CD8-positive, alpha-beta memory T cell (primary cell): Measurements from ENCODE around the gene NFIX. TPM values are rescaled to one million over a fixed set of nuclear protein-coding genes. Genes with fewer than 3 reads are reported as not detected.

Experiments used
- CTCF ChIA-PET: fragments of 350-600 bp; sonication (Branson Sonifier 250); formaldehyde crosslinking; loops from one replicate; lab custom pipeline; 2021; ENCODE audit warnings: antibody characterized with exemption; lab: Charles Lee
- POLR2A ChIA-PET: fragments of 350-600 bp; sonication (Branson Sonifier 250); formaldehyde crosslinking; loops from one replicate; lab custom pipeline; 2021; ENCODE audit warnings: antibody characterized with exemption; lab: Charles Lee
- DNase-seq, 5 donors: peaks; one replicate each; pipeline versions ENCODE4 v3.0.0 to v3.0.0-alpha.2; 2020 to 2022; ENCODE audit warnings: mixed read lengths in 1 of 5
- H3K27ac ChIP-seq: one replicate; pipeline ENCODE4 v1.7.0; 2013; ENCODE audit warnings: low read depth, mild to moderate bottlenecking, low read length, moderate library complexity
- H3K27me3 ChIP-seq: 2 replicates; pipeline ENCODE4 v1.7.0; 2013; ENCODE audit warnings: low read length, mild to moderate bottlenecking; ENCODE audit not compliant: insufficient read depth, poor library complexity, severe bottlenecking
- H3K36me3 ChIP-seq: 2 replicates; pipeline ENCODE4 v1.7.0; 2013; ENCODE audit warnings: mild to moderate bottlenecking, low read length, moderate library complexity; ENCODE audit not compliant: insufficient read depth
- H3K4me1 ChIP-seq: 2 replicates; pipeline ENCODE4 v1.7.0; 2013; ENCODE audit warnings: mild to moderate bottlenecking, low read length, moderate library complexity; ENCODE audit not compliant: insufficient read depth
- H3K4me3 ChIP-seq: 2 replicates; pipeline ENCODE4 v1.7.0; 2013; ENCODE audit warnings: mild to moderate bottlenecking, low read length
- H3K9me3 ChIP-seq: 2 replicates; pipeline ENCODE4 v1.7.0; 2013; ENCODE audit warnings: mild to moderate bottlenecking, low read length
- H3K27ac Mint-ChIP-seq, 8 donors: one replicate each; pipeline ENCODE4 v1.8.0; 2020 to 2021; ENCODE audit warnings: mixed read lengths in 8 of 8, mild to moderate bottlenecking in 6 of 8, inconsistent platforms in 3 of 8, moderate library complexity in 3 of 8
- H3K27me3 Mint-ChIP-seq, 2 donors: one replicate each; pipeline ENCODE4 v1.8.0; 2020 to 2021; ENCODE audit warnings: mixed read lengths in 2 of 2, mild to moderate bottlenecking in 1 of 2, moderate library complexity in 1 of 2
- H3K36me3 Mint-ChIP-seq, 3 donors: one replicate each; pipeline ENCODE4 v1.8.0; 2020 to 2021; ENCODE audit warnings: mixed read lengths in 3 of 3, inconsistent platforms in 1 of 3, mild to moderate bottlenecking in 1 of 3
- H3K4me1 Mint-ChIP-seq, 3 donors: one replicate each; pipeline ENCODE4 v1.8.0; 2020 to 2021; ENCODE audit warnings: mixed read lengths in 3 of 3, inconsistent platforms in 1 of 3, mild to moderate bottlenecking in 1 of 3
- H3K4me3 Mint-ChIP-seq, 7 donors: one replicate each; pipeline ENCODE4 v1.8.0; 2020 to 2021; ENCODE audit warnings: mixed read lengths in 7 of 7, mild to moderate bottlenecking in 6 of 7, moderate library complexity in 4 of 7, inconsistent platforms in 2 of 7
- H3K9me3 Mint-ChIP-seq, 5 donors: one replicate each; pipeline ENCODE4 v1.8.0; 2020 to 2022; ENCODE audit warnings: mixed read lengths in 5 of 5, mild to moderate bottlenecking in 3 of 5, moderate library complexity in 2 of 5, inconsistent platforms in 1 of 5
- polyA plus RNA-seq: library from polyadenylated mRNA; unstranded; fragments of 300-500 nt; fragmentation: Illumina TruSeq; gene quantifications from one replicate; pipeline ENCODE4 v1.2.3, GENCODE V29; 2021
- total RNA-seq, 2 experiments: library from RNA; stranded (reverse); gene quantifications; one replicate each; pipeline ENCODE4 v1.2.3, GENCODE V29; 2021

NFIX gene
- total and polyA plus RNA-seq, 3 experiments from 2014 or later, result 0.94 to 2.8 (median 2.3) TPM

DNA sequence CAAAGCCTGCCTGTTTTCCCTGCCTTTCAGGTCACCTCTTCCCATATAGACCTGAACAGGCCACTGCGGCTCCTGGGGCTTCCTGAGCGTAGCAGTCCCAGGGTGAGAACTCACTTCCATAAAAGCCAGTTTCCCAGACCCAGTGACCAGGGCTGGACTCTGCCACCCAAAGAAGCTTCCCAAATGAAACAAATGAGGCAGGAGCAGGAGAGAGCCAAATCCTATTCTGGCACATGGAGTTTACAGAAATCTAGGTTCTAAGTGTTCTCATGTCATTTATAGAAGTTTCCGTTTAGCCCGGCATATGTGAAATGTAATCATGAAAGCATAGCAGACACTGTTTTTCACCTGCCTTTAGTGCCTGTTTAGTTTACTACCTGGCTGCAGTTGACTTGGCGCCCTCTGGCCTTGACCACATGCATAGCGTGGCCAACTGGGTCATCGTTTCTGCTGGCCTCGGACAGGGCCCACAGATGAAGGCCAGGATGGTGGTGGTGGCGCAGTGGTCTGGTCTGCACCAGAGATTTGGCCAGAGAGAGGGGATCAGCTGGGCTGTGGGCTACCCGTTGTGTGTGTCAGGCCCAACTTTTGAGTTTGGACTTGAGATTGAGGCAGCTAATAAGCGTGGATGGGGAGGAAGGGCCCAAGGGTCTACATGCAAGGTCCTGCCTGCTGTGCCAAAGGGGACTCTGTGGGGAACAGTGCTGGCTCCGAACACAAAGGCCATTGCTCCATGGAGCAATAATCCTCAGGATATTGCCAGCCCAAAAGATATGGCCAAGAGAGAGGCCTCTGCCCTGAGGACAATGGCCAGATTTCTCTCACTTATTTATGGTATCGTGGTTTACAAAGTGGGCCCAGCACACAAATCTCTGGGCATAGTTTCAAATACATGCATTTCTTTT, 43.3 kb downstream of the NFIX start:
- Histone ChIP-seq H3K4me1 (peaks cover 9% of the 10 kb centered on the region), H3K27me3 (no peaks in the 10 kb centered on the region), H3K27ac (no peak overlapping the region), H3K9me3 (no peaks in the 10 kb centered on the region), H3K36me3 (no peaks in the 10 kb centered on the region), H3K4me3 (no peak overlapping the region)
- no peak overlapping the region for H3K4me3 Mint-ChIP-seq
- ChIA-PET CTCF (no interaction called here), POLR2A (no interaction called here)
- H3K36me3 Mint-ChIP-seq, result no peaks in the 10 kb centered on the region
- peak overlapping the region in 1 of 8 donors; percentile 23 for H3K27ac Mint-ChIP-seq
- peaks cover 0 to 16% of the 10 kb centered on the region in 2 donors for H3K27me3 Mint-ChIP-seq
- no peak for DNase-seq
- no peaks in the 10 kb centered on the region for H3K9me3 Mint-ChIP-seq
- peaks cover 9 to 13% (median 11%) of the 10 kb centered on the region in 3 donors for H3K4me1 Mint-ChIP-seq

DNA sequence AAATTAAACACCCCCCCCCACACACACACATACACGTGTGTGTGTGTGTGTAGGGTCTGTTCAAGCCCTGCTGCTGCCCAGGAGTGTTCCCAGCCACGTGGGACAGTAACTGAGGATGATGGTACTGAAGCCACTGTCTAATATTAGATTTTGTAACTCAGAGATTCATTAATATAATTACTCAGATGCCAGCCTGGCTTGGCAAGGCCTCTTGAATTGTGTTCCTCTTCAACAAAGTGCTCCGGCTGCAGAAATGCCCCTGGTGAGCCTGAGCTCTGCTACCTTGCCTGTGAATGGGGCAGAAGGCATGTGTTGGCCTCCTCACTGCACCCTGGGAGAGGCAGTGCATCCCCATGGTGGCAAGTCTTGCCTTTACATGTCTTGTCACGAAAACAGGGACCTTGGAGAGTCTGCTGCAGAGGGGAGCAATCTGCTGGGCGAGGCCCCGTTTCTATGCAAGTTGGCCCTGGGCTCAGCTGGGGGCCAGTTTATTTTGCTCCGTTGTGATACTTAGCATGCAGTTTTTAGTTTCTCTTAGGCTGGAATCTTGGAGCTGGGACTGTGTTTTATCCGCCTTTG, 44.0 kb downstream of the NFIX start:
- POLR2A ChIA-PET, result no interaction called here
- no peak overlapping the region for H3K27ac ChIP-seq
- no peaks in the 10 kb centered on the region for H3K36me3 ChIP-seq
- H3K9me3 ChIP-seq, result no peaks in the 10 kb centered on the region
- H3K27me3 ChIP-seq, result no peaks in the 10 kb centered on the region
- peaks cover 15% of the 10 kb centered on the region for H3K4me1 ChIP-seq
- DNase-seq, result no peak
- Mint-ChIP-seq H3K4me3 (no peak overlapping the region), H3K4me1 (peaks cover 16 to 18% (median 17%) of the 10 kb centered on the region in 3 donors), H3K9me3 (no peaks in the 10 kb centered on the region), H3K27me3 (peaks cover 2 to 13% of the 10 kb centered on the region in 2 donors), H3K36me3 (no peaks in the 10 kb centered on the region), H3K27ac (peak overlapping the region in 2 of 8 donors; percentile 15 to 65)
- no peak overlapping the region for H3K4me3 ChIP-seq
- CTCF ChIA-PET, result interaction anchor here (1.4 to 2.5 kb wide), 2 partner anchors 22 to 62 kb away, joined by 3 to 6 read pairs; no protein-coding TSS in a partner anchor

DNA sequence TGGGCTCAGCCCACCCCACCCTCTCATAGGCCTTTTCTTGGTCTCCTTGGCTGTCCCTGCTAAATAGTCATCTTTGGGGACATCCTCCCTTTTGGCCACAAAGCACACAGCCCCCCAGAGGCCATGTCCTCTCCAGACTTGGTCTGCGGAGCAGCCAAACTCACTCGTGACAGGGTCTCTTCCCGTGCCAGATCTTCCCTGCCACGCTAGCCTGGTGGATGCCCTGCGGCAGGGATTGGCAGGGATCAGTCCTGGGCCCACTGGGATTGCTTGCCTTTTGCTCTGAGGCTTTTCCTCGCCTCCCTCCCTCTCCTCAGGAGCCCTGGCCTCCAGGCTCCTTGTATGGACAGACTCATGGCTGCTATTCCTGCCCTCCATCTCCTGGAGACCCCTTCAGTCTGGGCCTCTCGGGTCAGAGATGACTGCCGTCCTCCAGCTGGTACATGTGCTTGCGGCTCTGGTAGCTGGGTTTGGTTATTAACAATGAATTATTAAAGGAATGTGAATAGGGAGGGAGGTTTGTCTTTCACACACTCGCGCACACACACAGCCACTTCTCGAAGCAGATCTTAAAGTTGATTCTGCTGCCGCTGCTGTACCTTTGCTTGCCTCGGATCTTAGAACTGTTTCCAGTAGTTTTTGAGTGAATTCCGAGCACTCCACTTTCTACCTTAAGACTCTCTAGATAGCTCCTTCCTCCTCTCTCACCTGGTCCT, 45.1 kb downstream of the NFIX start:
- Histone ChIP-seq H3K4me3 (no peak overlapping the region), H3K27me3 (no peaks in the 10 kb centered on the region), H3K4me1 (peaks cover 26% of the 10 kb centered on the region)

DNA sequence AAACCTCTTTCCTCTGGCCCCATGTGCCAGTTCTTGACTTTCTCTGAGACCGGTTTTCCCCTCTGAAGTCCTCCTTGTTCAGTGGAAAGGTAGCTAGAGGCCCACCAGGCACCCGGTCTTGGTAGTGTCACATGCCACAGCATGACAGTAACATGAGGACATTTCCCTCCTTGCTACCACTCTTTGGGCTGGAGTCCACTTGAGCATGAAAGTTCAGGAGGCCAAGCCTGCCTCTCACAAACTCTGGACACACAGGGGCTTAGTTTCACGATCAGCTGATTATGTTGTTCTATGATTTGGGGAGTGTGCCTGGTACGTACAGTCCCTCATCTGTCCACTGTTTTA, 45.6 kb downstream of the NFIX start:
- DNase-seq, result no peak
- H3K36me3 ChIP-seq, result no peaks in the 10 kb centered on the region
- H3K9me3 ChIP-seq, result no peaks in the 10 kb centered on the region
- H3K4me1 ChIP-seq, result peaks cover 31% of the 10 kb centered on the region
- H3K27me3 ChIP-seq, result no peaks in the 10 kb centered on the region
- ChIA-PET CTCF (interaction anchor here (1.4 to 2.5 kb wide), 2 partner anchors 20 to 64 kb away, joined by 3 to 6 read pairs; no protein-coding TSS in a partner anchor), POLR2A (no interaction called here)
- peaks cover 28 to 33% (median 30%) of the 10 kb centered on the region in 3 donors for H3K4me1 Mint-ChIP-seq
- H3K27me3 Mint-ChIP-seq, result peaks cover 2 to 12% of the 10 kb centered on the region in 2 donors
- H3K4me3 ChIP-seq, result no peak overlapping the region
- no peak overlapping the region for H3K4me3 Mint-ChIP-seq
- H3K27ac Mint-ChIP-seq, result peak overlapping the region in 3 of 8 donors; percentile 11 to 82 (median 79)
- no peak overlapping the region for H3K27ac ChIP-seq
- H3K9me3 Mint-ChIP-seq, result no peaks in the 10 kb centered on the region
- no peaks in the 10 kb centered on the region for H3K36me3 Mint-ChIP-seq

More for the DNA sequence above, 45.1 kb downstream of the NFIX start:
- DNase-seq, result no peak
- Histone ChIP-seq H3K9me3 (no peaks in the 10 kb centered on the region), H3K27ac (no peak overlapping the region), H3K36me3 (no peaks in the 10 kb centered on the region)
- ChIA-PET CTCF (interaction anchor here (1.4 to 2.5 kb wide), 2 partner anchors 21 to 63 kb away, joined by 3 to 6 read pairs; no protein-coding TSS in a partner anchor), POLR2A (no interaction called here)
- Mint-ChIP-seq H3K9me3 (no peaks in the 10 kb centered on the region), H3K27ac (peak overlapping the region in 3 of 8 donors; percentile 11 to 82 (median 79)), H3K4me1 (peaks cover 27 to 29% (median 28%) of the 10 kb centered on the region in 3 donors), H3K36me3 (no peaks in the 10 kb centered on the region), H3K27me3 (peaks cover 2 to 13% of the 10 kb centered on the region in 2 donors), H3K4me3 (no peak overlapping the region)

DNA sequence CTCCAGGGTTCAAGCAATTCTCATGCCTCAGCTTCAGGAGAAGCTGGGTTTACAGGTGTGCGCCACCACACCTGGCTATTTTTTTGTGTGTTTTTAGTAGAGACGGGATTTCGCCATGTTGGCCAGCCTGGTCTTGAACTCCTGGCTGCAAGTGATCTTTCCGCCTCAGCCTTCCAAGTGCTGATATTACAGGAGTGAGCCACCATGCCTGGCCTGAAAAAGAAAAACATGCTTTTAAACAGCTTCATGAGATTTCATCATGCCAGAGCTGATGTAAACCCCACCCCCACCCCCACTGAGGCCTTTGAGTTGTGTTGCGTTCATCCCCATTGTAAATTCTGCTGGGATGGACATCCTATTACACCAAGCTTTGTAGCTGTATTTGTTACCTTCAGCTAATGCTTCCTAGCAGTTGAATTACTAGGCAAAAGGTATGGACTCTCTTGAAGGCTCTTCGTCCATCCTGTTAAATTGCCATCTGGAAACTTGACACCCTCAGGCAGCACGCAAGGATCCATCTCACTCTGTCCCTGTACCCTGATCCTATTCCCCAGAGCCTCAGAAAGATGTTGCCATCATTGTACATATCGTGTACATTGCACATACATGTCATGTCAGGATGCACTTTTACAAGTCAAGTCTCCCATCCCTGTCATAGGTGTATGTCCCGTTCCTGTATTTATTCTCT, 47.3 kb downstream of the NFIX start:
- ChIA-PET POLR2A (no interaction called here), CTCF (interaction anchor here (1.1 to 2.9 kb wide), 5 partner anchors 9 to 77 kb away, joined by 3 to 14 read pairs (median 9); no protein-coding TSS in a partner anchor)
- Histone ChIP-seq H3K4me1 (peaks cover 31% of the 10 kb centered on the region), H3K27me3 (no peaks in the 10 kb centered on the region), H3K9me3 (no peaks in the 10 kb centered on the region), H3K36me3 (no peaks in the 10 kb centered on the region), H3K4me3 (no peak overlapping the region), H3K27ac (no peak overlapping the region)
- H3K9me3 Mint-ChIP-seq, result no peaks in the 10 kb centered on the region
- H3K27ac Mint-ChIP-seq, result peak overlapping the region in 5 of 8 donors; percentile 45 to 84 (median 78)
- H3K36me3 Mint-ChIP-seq, result no peaks in the 10 kb centered on the region
- H3K4me3 Mint-ChIP-seq, result peak overlapping the region in 2 of 7 donors; percentile 12 to 65
- H3K4me1 Mint-ChIP-seq, result peaks cover 30 to 39% (median 30%) of the 10 kb centered on the region in 3 donors
- H3K27me3 Mint-ChIP-seq, result peaks cover 2 to 4% of the 10 kb centered on the region in 2 donors
- DNase-seq, result no peak

DNA sequence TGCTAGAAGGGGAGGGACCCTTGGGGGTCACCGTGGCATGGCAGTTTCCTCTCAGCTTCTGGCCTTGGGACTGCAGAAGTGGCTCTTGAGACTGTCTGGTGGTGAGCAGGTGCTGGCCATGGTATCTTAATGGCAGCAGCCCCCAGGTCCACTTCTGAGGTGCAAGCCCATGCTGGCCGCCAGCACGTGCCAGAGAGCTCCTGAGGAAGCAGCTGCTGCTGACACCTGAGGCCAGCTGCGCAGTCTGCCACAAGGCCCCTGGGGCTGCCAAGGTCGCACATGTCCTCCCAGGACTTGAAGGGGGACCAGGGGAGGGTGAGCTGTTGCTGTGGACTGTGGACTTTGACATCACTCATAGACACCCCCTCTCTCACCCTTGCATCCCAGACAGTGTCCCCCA, 48.0 kb downstream of the NFIX start:
- peak overlapping the region in 1 of 7 donors; percentile 12 for H3K4me3 Mint-ChIP-seq
- H3K9me3 Mint-ChIP-seq, result no peaks in the 10 kb centered on the region
- Histone ChIP-seq H3K4me3 (no peak overlapping the region), H3K27me3 (no peaks in the 10 kb centered on the region), H3K4me1 (peaks cover 31% of the 10 kb centered on the region), H3K36me3 (no peaks in the 10 kb centered on the region), H3K9me3 (no peaks in the 10 kb centered on the region), H3K27ac (no peak overlapping the region)
- DNase-seq, result no peak
- H3K36me3 Mint-ChIP-seq, result no peaks in the 10 kb centered on the region
- peaks cover 30 to 39% (median 30%) of the 10 kb centered on the region in 3 donors for H3K4me1 Mint-ChIP-seq
- ChIA-PET CTCF (interaction anchor here (1.1 to 3.0 kb wide), 6 partner anchors 9 to 78 kb away, joined by 3 to 15 read pairs (median 10); no protein-coding TSS in a partner anchor), POLR2A (interaction anchor here (1.9 kb wide), 1 partner anchor 11 kb away, joined by 5 read pairs; no protein-coding TSS in a partner anchor)
- peak overlapping the region in 6 of 8 donors; percentile 58 to 98 (median 90) for H3K27ac Mint-ChIP-seq
- H3K27me3 Mint-ChIP-seq, result peaks cover 3 to 4% of the 10 kb centered on the region in 2 donors

DNA sequence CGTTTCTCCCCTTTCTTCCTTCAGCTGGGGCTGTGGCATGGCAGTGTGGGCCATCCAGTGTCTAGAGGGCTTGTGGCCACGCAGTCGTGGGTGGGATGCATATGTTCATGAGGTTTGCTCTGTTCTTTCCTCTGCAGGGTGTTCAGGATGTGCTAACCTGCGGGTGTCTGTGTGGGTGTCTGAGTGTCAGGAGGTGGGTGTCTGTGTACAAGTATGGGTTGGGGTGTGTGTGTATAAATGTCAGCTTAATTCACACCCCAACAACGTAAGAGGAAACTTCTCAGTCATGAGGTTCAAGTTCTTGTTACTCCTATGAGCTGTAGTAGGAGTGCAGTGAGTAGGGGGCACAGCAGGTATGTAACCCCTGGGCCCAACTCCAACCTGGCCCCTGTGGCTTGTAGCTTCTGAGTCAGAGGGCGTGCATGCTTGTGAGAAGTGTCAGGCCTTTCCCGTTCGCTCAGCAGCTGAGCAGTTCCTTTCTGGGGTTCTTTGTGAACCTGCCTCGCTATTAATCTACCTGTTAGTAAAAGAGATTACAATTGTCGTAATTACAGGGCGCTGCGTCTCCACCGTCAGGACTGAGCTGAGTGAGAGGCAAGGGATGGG, 49.1 kb downstream of the NFIX start:
- no peak overlapping the region for H3K4me3 ChIP-seq
- peak; percentile 44 to 85 (median 60) for DNase-seq
- no peaks in the 10 kb centered on the region for H3K36me3 Mint-ChIP-seq
- no peaks in the 10 kb centered on the region for H3K36me3 ChIP-seq
- no peaks in the 10 kb centered on the region for H3K9me3 Mint-ChIP-seq
- CTCF ChIA-PET, result interaction anchor here (0.7 to 3.0 kb wide), 6 partner anchors 10 to 79 kb away, joined by 3 to 15 read pairs (median 6); no protein-coding TSS in a partner anchor
- H3K4me1 Mint-ChIP-seq, result peaks cover 30 to 39% (median 30%) of the 10 kb centered on the region in 3 donors
- H3K27me3 Mint-ChIP-seq, result peaks cover 0 to 3% of the 10 kb centered on the region in 2 donors
- H3K27ac Mint-ChIP-seq, result peak overlapping the region; percentile 71 to 99 (median 96)
- H3K27me3 ChIP-seq, result no peaks in the 10 kb centered on the region
- H3K27ac ChIP-seq, result peak overlapping the region; percentile 64
- H3K4me1 ChIP-seq, result peaks cover 31% of the 10 kb centered on the region
- POLR2A ChIA-PET, result interaction anchor here (0.6 to 1.9 kb wide), 2 partner anchors 10 to 21 kb away, joined by 4 to 5 read pairs; no protein-coding TSS in a partner anchor
- peak overlapping the region; percentile 2 to 80 (median 49) for H3K4me3 Mint-ChIP-seq
- H3K9me3 ChIP-seq, result no peaks in the 10 kb centered on the region
